ENCODE results near the gene SEMG1.

The SEMG1 gene

GRCh38 chr20:45223136-45223535, 16.3 kb downstream of the SEMG1 start:
- Histone ChIP-seq H3K4me3 (ENCODE audit: extremely low read depth, insufficient read depth, low read length, poor library complexity, severe bottlenecking) (no peak overlapping the region), H3K36me3 (ENCODE audit: control insufficient read depth, insufficient read depth, low read length) (no peaks in the 10 kb centered on the region), H3K9me3 (ENCODE audit: control insufficient read depth, low read length) (no peaks in the 10 kb centered on the region), H3K4me1 (ENCODE audit: control insufficient read depth, insufficient read depth, low read length, poor library complexity, severe bottlenecking) (no peaks in the 10 kb centered on the region), H3K27ac (ENCODE audit: low read depth, low read length, severe bottlenecking) (no peak overlapping the region)

- H3K9me3 ChIP-seq (ENCODE audit: control insufficient read depth, low read length), result no peaks in the 10 kb centered on the region
- H3K4me1 ChIP-seq (ENCODE audit: control insufficient read depth, insufficient read depth, low read length, poor library complexity, severe bottlenecking), result no peaks in the 10 kb centered on the region
- H3K36me3 ChIP-seq (ENCODE audit: control insufficient read depth, insufficient read depth, low read length), result no peaks in the 10 kb centered on the region
- H3K27ac ChIP-seq (ENCODE audit: low read depth, low read length, severe bottlenecking), result no peak overlapping the region
- no peak overlapping the region for H3K4me3 ChIP-seq (ENCODE audit: extremely low read depth, insufficient read depth, low read length, poor library complexity, severe bottlenecking)
- WGBS, 2 experiments (ENCODE audit: insufficient coverage in 2 of 2), result no CpG with 5 or more reads among the region's 1 CpG
Measured at GRCh38 chr20:45226287-45226686, 19.5 kb downstream of the SEMG1 start.

- H3K4me3 ChIP-seq (ENCODE audit: extremely low read depth, insufficient read depth, low read length, poor library complexity, severe bottlenecking), result no peak overlapping the region
- WGBS, 2 experiments (ENCODE audit: insufficient coverage in 2 of 2), result 76 to 84% methylated on average over 13 of the region's 18 CpGs
- H3K9me3 ChIP-seq (ENCODE audit: control insufficient read depth, low read length), result no peaks in the 10 kb centered on the region
- H3K36me3 ChIP-seq (ENCODE audit: control insufficient read depth, insufficient read depth, low read length), result no peaks in the 10 kb centered on the region
- no peaks in the 10 kb centered on the region for H3K4me1 ChIP-seq (ENCODE audit: control insufficient read depth, insufficient read depth, low read length, poor library complexity, severe bottlenecking)
- H3K27ac ChIP-seq (ENCODE audit: low read depth, low read length, severe bottlenecking), result no peak overlapping the region
Measured at GRCh38 chr20:45229264-45230056, 22.6 kb downstream of the SEMG1 start.

GRCh38 chr20:45230631-45231030, 23.8 kb downstream of the SEMG1 start:
- H3K36me3 ChIP-seq (ENCODE audit: control insufficient read depth, insufficient read depth, low read length), result no peaks in the 10 kb centered on the region
- 89 to 92% methylated on average over 8 to 9 of the region's 9 CpGs for WGBS, 2 experiments (ENCODE audit: insufficient coverage in 2 of 2)
- H3K9me3 ChIP-seq (ENCODE audit: control insufficient read depth, low read length), result no peaks in the 10 kb centered on the region
- H3K4me3 ChIP-seq (ENCODE audit: extremely low read depth, insufficient read depth, low read length, poor library complexity, severe bottlenecking), result no peak overlapping the region
- H3K27ac ChIP-seq (ENCODE audit: low read depth, low read length, severe bottlenecking), result no peak overlapping the region
- no peaks in the 10 kb centered on the region for H3K4me1 ChIP-seq (ENCODE audit: control insufficient read depth, insufficient read depth, low read length, poor library complexity, severe bottlenecking)

GRCh38 chr20:45235995-45236394, 29.2 kb downstream of the SEMG1 start:
- Histone ChIP-seq H3K27ac (ENCODE audit: low read depth, low read length, severe bottlenecking) (no peak overlapping the region), H3K36me3 (ENCODE audit: control insufficient read depth, insufficient read depth, low read length) (no peaks in the 10 kb centered on the region), H3K4me1 (ENCODE audit: control insufficient read depth, insufficient read depth, low read length, poor library complexity, severe bottlenecking) (no peaks in the 10 kb centered on the region), H3K9me3 (ENCODE audit: control insufficient read depth, low read length) (no peaks in the 10 kb centered on the region), H3K4me3 (ENCODE audit: extremely low read depth, insufficient read depth, low read length, poor library complexity, severe bottlenecking) (no peak overlapping the region)
- WGBS, 2 experiments (ENCODE audit: insufficient coverage in 2 of 2), result 81% methylated on average over 2 to 3 of the region's 4 CpGs

- H3K27ac ChIP-seq (ENCODE audit: low read depth, low read length, severe bottlenecking), result no peak overlapping the region
- H3K36me3 ChIP-seq (ENCODE audit: control insufficient read depth, insufficient read depth, low read length), result no peaks in the 10 kb centered on the region
- H3K4me3 ChIP-seq (ENCODE audit: extremely low read depth, insufficient read depth, low read length, poor library complexity, severe bottlenecking), result no peak overlapping the region
- H3K4me1 ChIP-seq (ENCODE audit: control insufficient read depth, insufficient read depth, low read length, poor library complexity, severe bottlenecking), result no peaks in the 10 kb centered on the region
- no peaks in the 10 kb centered on the region for H3K9me3 ChIP-seq (ENCODE audit: control insufficient read depth, low read length)
- WGBS, 2 experiments (ENCODE audit: insufficient coverage in 2 of 2), result 94 to 100% methylated on average over 1 to 2 of the region's 2 CpGs
Measured at GRCh38 chr20:45238139-45238538, 31.3 kb downstream of the SEMG1 start.

GRCh38 chr20:45246109-45246508, 39.3 kb downstream of the SEMG1 start:
- H3K4me3 ChIP-seq (ENCODE audit: extremely low read depth, insufficient read depth, low read length, poor library complexity, severe bottlenecking), result no peak overlapping the region
- H3K4me1 ChIP-seq (ENCODE audit: control insufficient read depth, insufficient read depth, low read length, poor library complexity, severe bottlenecking), result no peaks in the 10 kb centered on the region
- no peak overlapping the region for H3K27ac ChIP-seq (ENCODE audit: low read depth, low read length, severe bottlenecking)
- no peaks in the 10 kb centered on the region for H3K36me3 ChIP-seq (ENCODE audit: control insufficient read depth, insufficient read depth, low read length)
- H3K9me3 ChIP-seq (ENCODE audit: control insufficient read depth, low read length), result no peaks in the 10 kb centered on the region
- 74 to 88% methylated on average over 3 to 4 of the region's 6 CpGs for WGBS, 2 experiments (ENCODE audit: insufficient coverage in 2 of 2)

GRCh38 chr20:45247865-45248264, 41.0 kb downstream of the SEMG1 start:
- Histone ChIP-seq H3K4me3 (ENCODE audit: extremely low read depth, insufficient read depth, low read length, poor library complexity, severe bottlenecking) (no peak overlapping the region), H3K36me3 (ENCODE audit: control insufficient read depth, insufficient read depth, low read length) (no peaks in the 10 kb centered on the region), H3K9me3 (ENCODE audit: control insufficient read depth, low read length) (no peaks in the 10 kb centered on the region), H3K4me1 (ENCODE audit: control insufficient read depth, insufficient read depth, low read length, poor library complexity, severe bottlenecking) (no peaks in the 10 kb centered on the region), H3K27ac (ENCODE audit: low read depth, low read length, severe bottlenecking) (no peak overlapping the region)
- 100% methylated on average over 1 of the region's 1 CpG; no CpG with 5 or more reads in 1 of the 2 experiments for WGBS, 2 experiments (ENCODE audit: insufficient coverage in 2 of 2)

- no peak overlapping the region for H3K4me3 ChIP-seq (ENCODE audit: extremely low read depth, insufficient read depth, low read length, poor library complexity, severe bottlenecking)
- no peaks in the 10 kb centered on the region for H3K9me3 ChIP-seq (ENCODE audit: control insufficient read depth, low read length)
- no peaks in the 10 kb centered on the region for H3K36me3 ChIP-seq (ENCODE audit: control insufficient read depth, insufficient read depth, low read length)
- no peak overlapping the region for H3K27ac ChIP-seq (ENCODE audit: low read depth, low read length, severe bottlenecking)
- H3K4me1 ChIP-seq (ENCODE audit: control insufficient read depth, insufficient read depth, low read length, poor library complexity, severe bottlenecking), result no peaks in the 10 kb centered on the region
Measured at GRCh38 chr20:45248609-45249008, 41.8 kb downstream of the SEMG1 start.

- H3K9me3 ChIP-seq (ENCODE audit: control insufficient read depth, low read length), result no peaks in the 10 kb centered on the region
- no peak overlapping the region for H3K27ac ChIP-seq (ENCODE audit: low read depth, low read length, severe bottlenecking)
- H3K4me3 ChIP-seq (ENCODE audit: extremely low read depth, insufficient read depth, low read length, poor library complexity, severe bottlenecking), result no peak overlapping the region
- WGBS, 2 experiments (ENCODE audit: insufficient coverage in 2 of 2), result 88 to 89% methylated on average over 2 to 3 of the region's 5 CpGs
- no peaks in the 10 kb centered on the region for H3K4me1 ChIP-seq (ENCODE audit: control insufficient read depth, insufficient read depth, low read length, poor library complexity, severe bottlenecking)
- H3K36me3 ChIP-seq (ENCODE audit: control insufficient read depth, insufficient read depth, low read length), result no peaks in the 10 kb centered on the region
Measured at GRCh38 chr20:45251884-45252560, 45.2 kb downstream of the SEMG1 start.

- H3K4me3 ChIP-seq (ENCODE audit: extremely low read depth, insufficient read depth, low read length, poor library complexity, severe bottlenecking), result no peak overlapping the region
- H3K9me3 ChIP-seq (ENCODE audit: control insufficient read depth, low read length), result no peaks in the 10 kb centered on the region
- 90 to 93% methylated on average over 2 to 3 of the region's 4 CpGs for WGBS, 2 experiments (ENCODE audit: insufficient coverage in 2 of 2)
- no peak overlapping the region for H3K27ac ChIP-seq (ENCODE audit: low read depth, low read length, severe bottlenecking)
- no peaks in the 10 kb centered on the region for H3K4me1 ChIP-seq (ENCODE audit: control insufficient read depth, insufficient read depth, low read length, poor library complexity, severe bottlenecking)
- no peaks in the 10 kb centered on the region for H3K36me3 ChIP-seq (ENCODE audit: control insufficient read depth, insufficient read depth, low read length)
Measured at GRCh38 chr20:45253261-45253660, 46.4 kb downstream of the SEMG1 start.

All from mesodermal cell (in vitro differentiated cells).